ENCODE data around the gene ASCC3.

Gene ASCC3

GRCh38 chr6:100464903-100465700 is 416.0 kb downstream of the ASCC3 start, which contains the start of gene SIM1:
Gene SIM1 (minus strand): TSS chr6:100464921. CDS start chr6:100463468, 1,453 bp downstream.
- Histone ChIP-seq H3K27me3 (ENCODE audit: insufficient read depth, low read length) (no peaks in the 10 kb centered on the region), H3K4me2 (ENCODE audit: low read length) (no peak within 1 kb of the TSS), H2AFZ (ENCODE audit: low read length) (no peak within 1 kb of the TSS), H3K36me3 (ENCODE audit: insufficient read depth, low read length) (no peaks in the 10 kb centered on the region), H3K9me3 (ENCODE audit: low read length) (peaks cover 7% of the 10 kb centered on the region), H3K4me3 (ENCODE audit: low read depth, low read length, poor library complexity, severe bottlenecking) (no peak within 1 kb of the TSS), H3K9ac (ENCODE audit: low read length) (no peak within 1 kb of the TSS), H3K4me1 (ENCODE audit: insufficient read depth, low read length, severe bottlenecking) (peaks cover 19% of the 10 kb centered on the region), H3F3A (ENCODE audit: insufficient read depth, low read length) (no peaks in the 10 kb centered on the region), H4K20me1 (ENCODE audit: insufficient read depth, low read length) (no peaks in the 10 kb centered on the region), H3K79me2 (ENCODE audit: insufficient read depth, low read length) (no peaks in the 10 kb centered on the region), H3K27ac (ENCODE audit: low read depth, low read length, poor library complexity, severe bottlenecking) (no peak within 1 kb of the TSS), H3K9me2 (ENCODE audit: low read depth, low read length) (no peaks in the 10 kb centered on the region)
- TF ChIP-seq EZH2 (IDR thresholded peaks at IDR 0.05; ENCODE audit: borderline replicate concordance, low read length) (no peak), CTCF (IDR thresholded peaks at IDR 0.05; ENCODE audit: low read length) (no peak)

GRCh38 chr6:100464162-100464851 is 416.8 kb downstream of the ASCC3 start:
- Histone ChIP-seq H3K27me3 (ENCODE audit: insufficient read depth, low read length) (no peaks in the 10 kb centered on the region), H2AFZ (ENCODE audit: low read length) (no peak overlapping the region), H4K20me1 (ENCODE audit: insufficient read depth, low read length) (no peaks in the 10 kb centered on the region), H3K4me2 (ENCODE audit: low read length) (no peak overlapping the region), H3F3A (ENCODE audit: insufficient read depth, low read length) (no peaks in the 10 kb centered on the region), H3K9me3 (ENCODE audit: low read length) (peaks cover 7% of the 10 kb centered on the region), H3K79me2 (ENCODE audit: insufficient read depth, low read length) (no peaks in the 10 kb centered on the region), H3K27ac (ENCODE audit: low read depth, low read length, poor library complexity, severe bottlenecking) (no peak overlapping the region), H3K9ac (ENCODE audit: low read length) (no peak overlapping the region), H3K4me1 (ENCODE audit: insufficient read depth, low read length, severe bottlenecking) (peaks cover 19% of the 10 kb centered on the region), H3K9me2 (ENCODE audit: low read depth, low read length) (no peaks in the 10 kb centered on the region), H3K4me3 (ENCODE audit: low read depth, low read length, poor library complexity, severe bottlenecking) (no peak overlapping the region), H3K36me3 (ENCODE audit: insufficient read depth, low read length) (no peaks in the 10 kb centered on the region)
- TF ChIP-seq CTCF (IDR thresholded peaks at IDR 0.05; ENCODE audit: low read length) (no peak), EZH2 (IDR thresholded peaks at IDR 0.05; ENCODE audit: borderline replicate concordance, low read length) (no peak)

- no peaks in the 10 kb centered on the region for H3K36me3 ChIP-seq (ENCODE audit: insufficient read depth, low read length)
- peaks cover 19% of the 10 kb centered on the region for H3K4me1 ChIP-seq (ENCODE audit: insufficient read depth, low read length, severe bottlenecking)
- H3K79me2 ChIP-seq (ENCODE audit: insufficient read depth, low read length), result no peaks in the 10 kb centered on the region
- no peaks in the 10 kb centered on the region for H3K27me3 ChIP-seq (ENCODE audit: insufficient read depth, low read length)
- no peaks in the 10 kb centered on the region for H3F3A ChIP-seq (ENCODE audit: insufficient read depth, low read length)
- no peak overlapping the region for H3K4me3 ChIP-seq (ENCODE audit: low read depth, low read length, poor library complexity, severe bottlenecking)
- no peaks in the 10 kb centered on the region for H3K9me2 ChIP-seq (ENCODE audit: low read depth, low read length)
- H3K4me2 ChIP-seq (ENCODE audit: low read length), result no peak overlapping the region
- H3K9ac ChIP-seq (ENCODE audit: low read length), result no peak overlapping the region
- peaks cover 7% of the 10 kb centered on the region for H3K9me3 ChIP-seq (ENCODE audit: low read length)
- H4K20me1 ChIP-seq (ENCODE audit: insufficient read depth, low read length), result no peaks in the 10 kb centered on the region
- TF ChIP-seq CTCF (IDR thresholded peaks at IDR 0.05; ENCODE audit: low read length) (no peak), EZH2 (IDR thresholded peaks at IDR 0.05; ENCODE audit: borderline replicate concordance, low read length) (no peak)
- H2AFZ ChIP-seq (ENCODE audit: low read length), result no peak overlapping the region
- no peak overlapping the region for H3K27ac ChIP-seq (ENCODE audit: low read depth, low read length, poor library complexity, severe bottlenecking)
These were observed 417.4 kb downstream of the ASCC3 start for GRCh38 chr6:100463630-100464161.

Measured in OCI-LY1 (cell line).